Fibroblast of upper back skin (primary cell): Measurements from ENCODE around the gene HNRNPC.
"Not testable (repeated sequence)": the region's sequence is repeated elsewhere in the genome, so short reads cannot be mapped to it uniquely, and the experiment has no call there.

Experiments used
- DNase-seq: peaks from one replicate; pipeline ENCODE4 v3.0.0-alpha.2; 2013

Gene HNRNPC

DNA sequence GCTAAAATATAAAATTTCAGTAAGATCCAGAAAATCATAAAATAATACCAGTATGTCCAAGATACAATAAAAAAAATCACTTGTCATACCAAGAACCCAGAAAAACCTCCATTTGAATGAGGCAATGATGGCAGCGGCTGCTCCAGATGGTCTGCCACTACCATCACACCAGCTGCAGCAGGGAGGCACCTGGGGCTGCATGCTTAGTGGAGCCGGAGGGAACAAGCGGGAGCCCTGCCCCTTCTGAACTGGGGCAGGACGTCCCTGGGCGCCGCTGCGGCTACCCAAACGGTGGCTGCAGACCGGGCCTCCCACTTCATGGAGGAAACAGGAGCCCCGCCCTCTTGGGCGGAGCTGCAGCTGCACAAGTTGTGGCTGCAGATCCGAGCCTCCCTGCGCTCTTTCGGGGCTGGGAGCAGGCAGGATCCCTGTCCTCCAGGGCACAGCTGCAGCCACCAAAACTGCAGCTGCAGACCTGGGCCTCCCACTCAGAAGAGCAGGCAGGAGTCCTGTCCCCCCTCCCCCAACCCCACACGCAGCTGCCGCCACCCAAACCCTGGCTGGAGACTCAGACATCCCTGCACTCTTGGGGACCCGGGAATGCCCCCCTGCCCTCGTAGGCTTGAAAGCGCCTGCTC is 77.3 kb downstream of the HNRNPC start:
- peak; percentile 38 for DNase-seq

DNA sequence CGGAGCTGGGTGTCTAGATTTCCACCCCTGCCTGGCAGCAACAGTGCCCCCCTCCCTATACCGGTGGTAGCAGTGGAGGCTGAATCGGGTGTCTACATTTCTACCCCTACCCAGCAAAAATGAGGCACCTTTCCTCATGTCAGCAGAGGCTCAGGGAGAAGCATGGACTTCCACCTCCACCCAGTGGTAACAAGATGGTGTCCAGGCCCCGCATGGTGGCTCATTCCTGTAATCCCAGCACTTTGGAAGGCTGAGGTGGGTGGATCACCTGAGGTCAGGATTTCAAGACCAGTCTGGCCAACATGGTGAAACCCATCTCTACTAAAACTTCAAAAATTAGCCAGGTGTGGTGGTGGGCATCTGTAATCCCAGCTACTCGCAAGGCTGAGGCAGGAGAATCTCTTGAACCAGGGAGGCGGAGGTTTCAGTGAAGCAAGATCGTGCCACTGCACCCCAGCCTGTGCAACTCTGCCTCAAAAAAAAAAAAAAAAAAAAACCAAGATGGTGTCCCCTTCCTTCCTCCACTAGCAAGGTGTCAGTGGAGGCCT is 77.9 kb downstream of the HNRNPC start:
- no peak for DNase-seq

DNA sequence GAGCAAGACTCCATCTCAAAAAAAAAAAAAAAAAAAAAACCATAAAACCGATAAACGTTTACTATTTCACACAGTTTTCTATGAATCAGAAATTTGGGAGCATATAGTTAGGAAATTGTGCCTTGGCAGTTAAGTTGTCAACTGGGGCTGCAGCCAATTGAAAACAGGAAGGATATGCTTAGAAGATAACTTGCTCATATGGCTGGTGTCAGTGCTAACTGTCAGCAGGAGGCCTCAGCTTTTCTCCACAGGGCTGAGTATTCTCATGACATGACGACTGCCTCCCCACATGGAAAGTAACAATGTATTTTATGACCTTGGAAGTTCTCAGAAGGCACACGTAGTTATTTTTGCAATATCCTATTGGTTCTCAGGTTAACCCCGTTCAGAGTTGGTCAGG is 83.8 kb downstream of the HNRNPC start:
- peak; percentile 16 for DNase-seq

DNA sequence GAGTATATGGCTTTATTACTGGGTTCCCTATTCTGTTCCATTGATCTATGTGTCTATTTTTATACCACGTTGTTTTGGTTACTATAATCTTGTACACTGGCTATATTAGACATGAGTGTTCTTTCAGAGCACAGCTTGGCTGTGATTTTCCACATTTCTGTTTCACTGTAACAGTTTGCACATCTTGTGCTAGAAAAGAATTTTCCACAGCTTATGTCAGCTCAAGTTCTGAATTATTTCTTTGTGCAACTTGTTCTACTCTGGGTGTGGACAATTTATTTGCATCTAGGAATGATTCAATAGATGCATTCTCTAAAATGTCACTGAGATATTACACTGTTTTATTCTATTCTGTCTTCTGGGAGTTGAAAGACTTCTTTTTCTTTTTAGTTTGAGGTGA is 85.0 kb downstream of the HNRNPC start:
- no peak for DNase-seq

DNA sequence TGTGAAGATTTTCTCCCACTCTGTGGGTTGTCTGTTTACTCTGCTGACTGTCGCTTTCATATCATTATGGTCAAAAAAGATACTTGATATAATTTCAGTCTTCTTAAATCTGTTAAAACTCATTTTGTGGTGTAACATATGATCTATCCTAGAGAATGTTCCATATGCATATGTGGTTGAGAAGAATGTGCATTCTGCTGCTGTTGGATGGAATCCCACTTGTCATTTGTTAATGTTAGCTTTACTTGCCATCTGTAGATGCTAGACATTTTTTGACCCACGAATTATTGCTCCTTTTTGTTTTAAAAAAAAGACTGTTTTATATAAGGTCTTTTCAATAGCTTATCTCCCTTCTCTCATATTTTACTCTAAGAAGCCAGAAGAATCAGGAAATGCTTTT is 87.1 kb downstream of the HNRNPC start:
- no peak for DNase-seq

DNA sequence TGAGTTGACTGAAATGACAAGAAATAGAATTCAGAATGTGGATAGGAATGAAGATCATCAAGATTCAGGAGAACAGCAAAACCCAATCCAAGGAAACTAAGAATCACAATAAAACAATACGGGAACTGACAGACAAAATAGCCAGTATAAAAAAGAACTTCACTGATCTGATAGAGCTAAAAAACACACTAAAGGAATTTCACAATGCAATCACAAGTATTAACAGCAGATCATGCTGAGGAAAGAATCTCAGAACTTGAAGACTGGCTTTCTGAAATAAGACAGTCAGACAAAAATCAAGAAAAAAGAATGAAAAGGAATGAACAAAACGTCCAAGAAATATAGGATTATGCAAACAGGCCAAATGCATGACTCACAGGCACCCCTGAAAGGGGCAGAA is 98.1 kb downstream of the HNRNPC start:
- DNase-seq, result no peak

GRCh38 chr14:21169573-21169972 is 99.7 kb downstream of the HNRNPC start:
- no peak for DNase-seq

DNA sequence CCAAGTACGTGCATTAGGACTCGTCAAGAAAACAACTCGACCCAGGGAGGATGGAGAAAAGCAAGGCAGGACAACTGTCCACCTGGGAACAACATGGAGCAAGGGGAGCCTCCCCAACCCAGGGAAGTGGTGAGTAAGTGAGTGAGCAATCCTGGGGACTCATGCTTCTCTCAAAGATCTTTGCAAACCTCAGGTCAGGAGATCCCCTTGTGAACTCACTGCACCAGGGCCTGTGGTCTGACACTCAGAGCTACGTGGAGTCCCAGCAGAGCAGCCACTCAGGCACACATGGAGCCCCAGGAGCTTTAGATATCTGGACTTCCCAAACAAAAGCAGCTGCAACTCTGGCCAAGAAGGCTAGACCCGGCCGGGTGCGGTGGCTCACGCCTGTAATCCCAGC is 101.2 kb downstream of the HNRNPC start:
- no peak for DNase-seq

GRCh38 chr14:21165670-21166069 is 103.6 kb downstream of the HNRNPC start:
- not testable (repeated sequence) for DNase-seq

DNA sequence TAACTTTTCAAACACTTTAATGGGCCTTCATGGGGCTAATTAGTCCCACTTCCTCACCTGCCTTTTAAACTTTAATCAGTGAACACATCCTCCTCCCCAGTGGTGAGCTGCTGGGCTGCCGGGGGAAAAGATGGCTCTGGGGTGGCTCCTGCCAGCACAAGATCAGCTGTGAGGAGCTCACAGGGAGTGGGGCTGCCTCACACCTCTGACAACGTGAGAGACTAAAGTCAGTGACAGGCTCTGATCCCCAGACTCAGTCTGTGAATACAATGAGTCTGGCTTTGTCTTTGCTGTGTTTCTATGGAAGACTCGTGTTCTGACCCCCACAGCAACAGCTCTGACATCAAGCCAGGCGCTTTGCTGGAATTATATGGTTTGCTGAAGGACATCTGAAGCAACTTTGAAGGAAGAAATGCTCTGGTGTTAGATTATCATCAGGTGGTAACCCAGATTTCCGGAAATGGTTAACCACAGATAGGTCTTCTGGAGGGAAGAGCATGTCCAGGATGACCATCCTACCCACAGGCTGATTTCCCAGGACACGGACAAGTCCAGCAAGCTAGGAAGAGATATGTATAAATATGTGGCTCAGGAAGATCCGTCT is 104.1 kb downstream of the HNRNPC start:
- DNase-seq, result not testable (repeated sequence)

DNA sequence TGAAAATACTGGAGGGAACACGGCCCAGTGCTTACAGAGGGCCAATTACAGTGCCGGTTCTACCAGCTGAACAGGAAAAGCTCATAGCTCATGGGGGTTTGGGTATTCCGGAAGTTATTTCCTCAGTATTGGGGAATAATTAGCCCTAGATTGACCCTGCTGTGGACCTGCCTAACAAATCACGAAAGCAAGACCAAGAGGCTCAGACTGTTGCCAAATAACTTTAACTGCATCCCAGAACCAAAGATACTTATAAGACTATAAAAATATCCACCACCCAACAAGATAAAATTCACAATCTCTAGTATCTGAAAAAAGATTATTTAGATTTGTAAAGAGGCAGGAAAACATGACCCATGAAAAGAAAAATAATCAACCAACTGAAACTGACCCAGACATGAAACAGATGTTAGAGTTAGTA is 105.4 kb downstream of the HNRNPC start:
- DNase-seq, result no peak

GRCh38 chr14:21162081-21162480 is 107.2 kb downstream of the HNRNPC start:
- no peak for DNase-seq

DNA sequence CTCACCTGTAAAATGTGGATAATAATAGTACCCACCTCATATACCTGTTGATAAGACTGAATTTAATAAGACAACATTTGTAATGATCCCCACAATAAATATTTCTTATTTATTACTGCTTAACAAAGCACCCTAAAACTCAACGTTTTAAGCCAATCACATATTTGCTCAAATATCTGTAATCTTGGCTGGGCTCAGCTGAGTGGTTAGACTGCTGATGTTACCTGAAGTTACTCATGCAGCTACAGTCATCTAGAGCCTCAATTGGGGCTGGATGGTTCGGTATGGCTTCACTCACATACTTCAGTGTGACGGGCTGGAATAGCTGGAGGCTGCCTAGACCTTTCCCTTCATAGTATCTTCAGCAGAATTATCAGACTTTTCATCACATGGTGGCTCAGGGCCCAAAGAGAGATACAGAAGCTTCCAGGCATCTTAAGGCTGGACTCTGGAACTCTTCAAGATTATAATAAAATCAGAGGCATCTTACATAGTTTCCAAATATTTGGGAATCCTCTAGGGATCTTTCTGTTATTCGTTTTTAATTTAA is 109.1 kb downstream of the HNRNPC start:
- no peak for DNase-seq
